Hematopoietic multipotent progenitor cell treated with erythropoietin and hydrocortisone succinate and interleukin-3 and kit ligand, for 6 days (in vitro differentiated cells): Measurements from ENCODE around the gene MDM2.
"Not testable (repeated sequence)": the region's sequence is repeated elsewhere in the genome, so short reads cannot be mapped to it uniquely, and the experiment has no call there.

ENCODE experiments used
- DNase-seq: peaks from one replicate; pipeline ENCODE4 v3.0.0-alpha.2; 2015

MDM2 gene

GRCh38 chr12:68788554-68789143 lies 19.3 kb upstream of the MDM2 start:
- DNase-seq = no peak

GRCh38 chr12:68789144-68789878 lies 18.7 kb upstream of the MDM2 start:
- no peak for DNase-seq

GRCh38 chr12:68790081-68790951 lies 17.7 kb upstream of the MDM2 start:
- DNase-seq = no peak

GRCh38 chr12:68790952-68791234 lies 17.1 kb upstream of the MDM2 start:
- DNase-seq = no peak

- DNase-seq = no peak
These were observed 16.0 kb upstream of the MDM2 start for GRCh38 chr12:68791897-68792481.

- DNase-seq = peak; percentile 88
These were observed 15.0 kb upstream of the MDM2 start for GRCh38 chr12:68792952-68793351.

- DNase-seq = no peak
These were observed 14.5 kb upstream of the MDM2 start for GRCh38 chr12:68793436-68793835.

GRCh38 chr12:68793975-68794652 lies 13.9 kb upstream of the MDM2 start:
- no peak for DNase-seq

- DNase-seq = no peak
These were observed 13.2 kb upstream of the MDM2 start for GRCh38 chr12:68794653-68795251.

- no peak for DNase-seq
These were observed 11.6 kb upstream of the MDM2 start for GRCh38 chr12:68796399-68796798.

- no peak for DNase-seq
These were observed 9.1 kb upstream of the MDM2 start for GRCh38 chr12:68798882-68799234.

GRCh38 chr12:68800294-68800693 lies 7.7 kb upstream of the MDM2 start:
- DNase-seq = no peak

- DNase-seq = not testable (repeated sequence)
These were observed 6.9 kb upstream of the MDM2 start for GRCh38 chr12:68801124-68801523.

- not testable (repeated sequence) for DNase-seq
These were observed 5.6 kb upstream of the MDM2 start for GRCh38 chr12:68802372-68802745.

GRCh38 chr12:68802911-68803651 lies 4.9 kb upstream of the MDM2 start:
- not testable (repeated sequence) for DNase-seq

GRCh38 chr12:68803948-68804656 lies 3.9 kb upstream of the MDM2 start:
- DNase-seq = no peak

- no peak for DNase-seq
These were observed 3.1 kb upstream of the MDM2 start for GRCh38 chr12:68804657-68805591.

- DNase-seq = no peak
These were observed 2.3 kb upstream of the MDM2 start for GRCh38 chr12:68805592-68806120.

GRCh38 chr12:68806488-68807237 lies 1.3 kb upstream of the MDM2 start:
- no peak for DNase-seq
